HepG2 (cell line): Measurements from ENCODE around the gene TEX19. TPM values are rescaled to one million over a fixed set of nuclear protein-coding genes. Genes with fewer than 3 reads are reported as not detected.

Experiments used
- DPF2 ChIP-seq: sonication (generic); formaldehyde crosslinking; IDR thresholded peaks from 2 replicates; pipeline ENCODE4 v1.4.0; 2020; ENCODE audit warnings: mild to moderate bottlenecking, low read depth, missing genetic modification reagents, borderline replicate concordance
- KDM1A ChIP-seq: IDR thresholded peaks from 2 replicates; pipeline ENCODE4 v1.6.1; 2016; ENCODE audit warnings: missing compliant biosample characterization
- MTF2 ChIP-seq: sonication (generic); formaldehyde crosslinking; IDR thresholded peaks from 2 replicates; pipeline ENCODE4 v1.5.0; 2020; ENCODE audit warnings: missing genetic modification reagents, borderline replicate concordance
- SOX6 ChIP-seq, 2 experiments: fragments of 450-650 bp in 1 of 2; sonication (generic) in 1 of 2; formaldehyde crosslinking in 1 of 2; IDR thresholded peaks; 2 replicates each; pipeline versions ENCODE4 v1.4.0 to v1.6.1; 2017 to 2020; ENCODE audit warnings: antibody characterized with exemption in 1 of 2, mild to moderate bottlenecking in 1 of 2, missing genetic modification reagents in 1 of 2
- THYN1 ChIP-seq: sonication (generic); formaldehyde crosslinking; IDR thresholded peaks from 2 replicates; pipeline ENCODE4 v1.8.1; 2023; ENCODE audit warnings: low read depth, mild to moderate bottlenecking, moderate library complexity, missing genetic modification reagents, borderline replicate concordance
- ZFAT ChIP-seq: sonication (generic); formaldehyde crosslinking; conservative IDR thresholded peaks from 2 replicates; pipeline ENCODE4 v1.8.1; 2023; ENCODE audit warnings: missing genetic modification reagents, inconsistent platforms
- ZFP37 ChIP-seq: sonication (generic); formaldehyde crosslinking; IDR thresholded peaks from 2 replicates; pipeline ENCODE4 v1.4.0; 2020; ENCODE audit warnings: missing genetic modification reagents, borderline replicate concordance
- ZNF354B ChIP-seq: sonication (generic); formaldehyde crosslinking; IDR thresholded peaks from 2 replicates; pipeline ENCODE4 v1.8.0; 2022; ENCODE audit warnings: mild to moderate bottlenecking, missing genetic modification reagents
- ZNF430 ChIP-seq: sonication (generic); formaldehyde crosslinking; IDR thresholded peaks from 2 replicates; pipeline ENCODE4 v1.9.0; 2021; ENCODE audit warnings: mild to moderate bottlenecking, missing genetic modification reagents
- ZNF709 ChIP-seq: sonication (generic); formaldehyde crosslinking; IDR thresholded peaks from 2 replicates; pipeline ENCODE4 v1.5.0; 2020; ENCODE audit warnings: mild to moderate bottlenecking, missing genetic modification reagents
- ZSCAN21 ChIP-seq: sonication (generic); formaldehyde crosslinking; IDR thresholded peaks from 2 replicates; pipeline ENCODE4 v1.8.0; 2022; ENCODE audit warnings: mild to moderate bottlenecking, missing genetic modification reagents, moderate library complexity, borderline replicate concordance
- polyA plus RNA-seq, 8 experiments: library from polyadenylated mRNA; depleted of rRNA in 3 of 8; stranded (reverse) in 7 of 8; unstranded in 1 of 8; fragments of >200 nt; fragmentation: Illumina TruSeq in 4 of 8; extraction: Trizol in 4 of 8; gene quantifications; 2 replicates each; pipeline versions ENCODE4 v1.2.1 to v1.2.3, GENCODE V29; 2011 to 2016; ENCODE audit warnings: low read depth in 4 of 8, missing spikeins in 1 of 8, mixed read lengths in 1 of 8; ENCODE audit not compliant: insufficient read depth in 1 of 8
- total RNA-seq, 5 experiments: library from RNA; depleted of rRNA; stranded (reverse); fragments of >200 nt; fragmentation: Illumina TruSeq; extraction: Trizol; gene quantifications; 2 replicates each; pipeline ENCODE4 v1.2.3, GENCODE V29; 2016; ENCODE audit warnings: low read depth in 1 of 5
- TF ChIP-seq, protein P1 (sequence below): sonication (generic); formaldehyde crosslinking; IDR thresholded peaks from 2 replicates; pipeline ENCODE4 v1.9.0; 2021; ENCODE audit warnings: mild to moderate bottlenecking, missing genetic modification reagents
- TF ChIP-seq, protein P2 (sequence below): IDR thresholded peaks from 2 replicates; pipeline ENCODE4 v1.6.1; 2016; ENCODE audit warnings: mild to moderate bottlenecking
- TF ChIP-seq, protein P3 (sequence below): sonication (generic); formaldehyde crosslinking; IDR thresholded peaks from 2 replicates; pipeline ENCODE4 v1.9.0; 2022; ENCODE audit warnings: missing genetic modification reagents, mild to moderate bottlenecking, borderline replicate concordance
- TF ChIP-seq, protein P4 (sequence below), 2 experiments: sonication (generic) in 1 of 2; formaldehyde crosslinking in 1 of 2; IDR thresholded peaks; 2 replicates each; pipeline versions ENCODE4 v1.4.0 to v1.6.1; 2018 to 2020; ENCODE audit warnings: missing genetic modification reagents in 2 of 2, borderline replicate concordance in 1 of 2, low read depth in 1 of 2, mild to moderate bottlenecking in 1 of 2, missing biosample characterization in 1 of 2

TEX19 gene
- total and polyA plus RNA-seq, 2 of the 13 experiments (the other 11 are each of a cell fraction or from before 2014, with no cell fraction given), result 1.3 to 6.0 TPM

DNA sequence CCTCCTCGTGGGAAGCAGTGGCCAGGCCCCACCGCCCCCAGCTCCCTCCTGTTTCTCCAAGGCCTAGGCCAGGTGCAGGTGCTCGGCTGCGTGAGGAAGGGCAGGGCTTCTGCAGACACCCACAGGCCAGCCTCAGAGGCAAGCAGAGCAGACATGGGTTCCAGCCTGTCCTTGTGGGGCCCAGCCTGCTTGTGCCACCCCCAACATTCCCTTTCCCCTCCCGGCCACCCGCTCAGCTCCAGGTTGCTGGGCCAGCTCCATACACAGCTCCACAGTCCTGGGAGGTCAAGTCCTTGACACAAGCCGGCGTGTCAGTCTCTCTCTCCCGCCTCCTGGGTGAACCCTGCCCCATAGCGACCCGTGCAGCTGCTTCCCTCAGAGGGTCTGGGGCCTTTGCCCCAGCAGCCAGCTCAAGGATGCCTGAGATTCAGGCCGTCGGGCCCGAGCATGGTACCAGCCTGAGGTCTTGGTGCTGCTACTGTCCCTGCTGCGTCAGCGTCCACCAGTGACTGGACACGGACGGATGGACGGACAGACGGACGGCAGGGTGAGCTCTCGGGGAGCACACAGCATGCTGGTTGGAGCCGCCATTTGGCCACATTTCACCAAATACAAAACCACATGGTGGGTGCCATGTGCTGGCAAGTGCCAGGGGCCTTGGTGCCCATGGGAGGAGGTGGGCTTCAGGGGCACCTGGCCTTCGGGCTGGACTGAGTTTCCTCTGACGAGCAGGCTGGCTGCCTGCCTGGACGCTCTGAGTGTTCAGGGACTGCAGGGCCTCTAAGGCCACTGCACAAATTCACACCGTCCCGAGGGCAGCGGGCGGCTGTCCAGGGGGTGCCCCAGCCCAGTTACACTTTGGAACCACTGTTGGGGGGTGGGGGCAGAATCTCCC lies 33.5 kb upstream of the TEX19 start (continued):
- TF ChIP-seq SOX6 (IDR thresholded peaks at IDR 0.05) (no peak), SOX6 (CRISPR knock-in tag; IDR thresholded peaks at IDR 0.05) (peak; percentile 87), ZNF354B (CRISPR knock-in tag) (no peak), THYN1 (CRISPR knock-in tag) (no peak), DPF2 (CRISPR knock-in tag) (peak; percentile 67), KDM1A (CRISPR knock-in tag) (no peak), ZFAT (CRISPR knock-in tag) (no peak), ZNF430 (peak; percentile 81; the same call in 1 of the 2 replicates), ZSCAN21 (CRISPR knock-in tag) (peak; percentile 83), ZNF709 (CRISPR knock-in tag) (peak; percentile 39; the same call in 1 of the 2 replicates), MTF2 (CRISPR knock-in tag) (peak; percentile 87; the same call in 1 of the 2 replicates), ZFP37 (CRISPR knock-in tag) (0 out of 2 replicates have a peak, but pooled peaks have one; percentile 84)
- TF ChIP-seq, protein P1, sequence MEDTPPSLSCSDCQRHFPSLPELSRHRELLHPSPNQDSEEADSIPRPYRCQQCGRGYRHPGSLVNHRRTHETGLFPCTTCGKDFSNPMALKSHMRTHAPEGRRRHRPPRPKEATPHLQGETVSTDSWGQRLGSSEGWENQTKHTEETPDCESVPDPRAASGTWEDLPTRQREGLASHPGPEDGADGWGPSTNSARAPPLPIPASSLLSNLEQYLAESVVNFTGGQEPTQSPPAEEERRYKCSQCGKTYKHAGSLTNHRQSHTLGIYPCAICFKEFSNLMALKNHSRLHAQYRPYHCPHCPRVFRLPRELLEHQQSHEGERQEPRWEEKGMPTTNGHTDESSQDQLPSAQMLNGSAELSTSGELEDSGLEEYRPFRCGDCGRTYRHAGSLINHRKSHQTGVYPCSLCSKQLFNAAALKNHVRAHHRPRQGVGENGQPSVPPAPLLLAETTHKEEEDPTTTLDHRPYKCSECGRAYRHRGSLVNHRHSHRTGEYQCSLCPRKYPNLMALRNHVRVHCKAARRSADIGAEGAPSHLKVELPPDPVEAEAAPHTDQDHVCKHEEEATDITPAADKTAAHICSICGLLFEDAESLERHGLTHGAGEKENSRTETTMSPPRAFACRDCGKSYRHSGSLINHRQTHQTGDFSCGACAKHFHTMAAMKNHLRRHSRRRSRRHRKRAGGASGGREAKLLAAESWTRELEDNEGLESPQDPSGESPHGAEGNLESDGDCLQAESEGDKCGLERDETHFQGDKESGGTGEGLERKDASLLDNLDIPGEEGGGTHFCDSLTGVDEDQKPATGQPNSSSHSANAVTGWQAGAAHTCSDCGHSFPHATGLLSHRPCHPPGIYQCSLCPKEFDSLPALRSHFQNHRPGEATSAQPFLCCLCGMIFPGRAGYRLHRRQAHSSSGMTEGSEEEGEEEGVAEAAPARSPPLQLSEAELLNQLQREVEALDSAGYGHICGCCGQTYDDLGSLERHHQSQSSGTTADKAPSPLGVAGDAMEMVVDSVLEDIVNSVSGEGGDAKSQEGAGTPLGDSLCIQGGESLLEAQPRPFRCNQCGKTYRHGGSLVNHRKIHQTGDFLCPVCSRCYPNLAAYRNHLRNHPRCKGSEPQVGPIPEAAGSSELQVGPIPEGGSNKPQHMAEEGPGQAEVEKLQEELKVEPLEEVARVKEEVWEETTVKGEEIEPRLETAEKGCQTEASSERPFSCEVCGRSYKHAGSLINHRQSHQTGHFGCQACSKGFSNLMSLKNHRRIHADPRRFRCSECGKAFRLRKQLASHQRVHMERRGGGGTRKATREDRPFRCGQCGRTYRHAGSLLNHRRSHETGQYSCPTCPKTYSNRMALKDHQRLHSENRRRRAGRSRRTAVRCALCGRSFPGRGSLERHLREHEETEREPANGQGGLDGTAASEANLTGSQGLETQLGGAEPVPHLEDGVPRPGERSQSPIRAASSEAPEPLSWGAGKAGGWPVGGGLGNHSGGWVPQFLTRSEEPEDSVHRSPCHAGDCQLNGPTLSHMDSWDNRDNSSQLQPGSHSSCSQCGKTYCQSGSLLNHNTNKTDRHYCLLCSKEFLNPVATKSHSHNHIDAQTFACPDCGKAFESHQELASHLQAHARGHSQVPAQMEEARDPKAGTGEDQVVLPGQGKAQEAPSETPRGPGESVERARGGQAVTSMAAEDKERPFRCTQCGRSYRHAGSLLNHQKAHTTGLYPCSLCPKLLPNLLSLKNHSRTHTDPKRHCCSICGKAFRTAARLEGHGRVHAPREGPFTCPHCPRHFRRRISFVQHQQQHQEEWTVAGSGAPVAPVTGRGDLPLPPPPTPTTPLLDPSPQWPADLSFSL (CRISPR knock-in tag), result peak; percentile 62; the same call in 1 of the 2 replicates
- TF ChIP-seq, protein P2, sequence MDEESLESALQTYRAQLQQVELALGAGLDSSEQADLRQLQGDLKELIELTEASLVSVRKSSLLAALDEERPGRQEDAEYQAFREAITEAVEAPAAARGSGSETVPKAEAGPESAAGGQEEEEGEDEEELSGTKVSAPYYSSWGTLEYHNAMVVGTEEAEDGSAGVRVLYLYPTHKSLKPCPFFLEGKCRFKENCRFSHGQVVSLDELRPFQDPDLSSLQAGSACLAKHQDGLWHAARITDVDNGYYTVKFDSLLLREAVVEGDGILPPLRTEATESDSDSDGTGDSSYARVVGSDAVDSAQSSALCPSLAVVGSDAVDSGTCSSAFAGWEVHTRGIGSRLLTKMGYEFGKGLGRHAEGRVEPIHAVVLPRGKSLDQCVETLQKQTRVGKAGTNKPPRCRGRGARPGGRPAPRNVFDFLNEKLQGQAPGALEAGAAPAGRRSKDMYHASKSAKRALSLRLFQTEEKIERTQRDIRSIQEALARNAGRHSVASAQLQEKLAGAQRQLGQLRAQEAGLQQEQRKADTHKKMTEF (CRISPR knock-in tag), result peak; percentile 69
- TF ChIP-seq, protein P3, sequence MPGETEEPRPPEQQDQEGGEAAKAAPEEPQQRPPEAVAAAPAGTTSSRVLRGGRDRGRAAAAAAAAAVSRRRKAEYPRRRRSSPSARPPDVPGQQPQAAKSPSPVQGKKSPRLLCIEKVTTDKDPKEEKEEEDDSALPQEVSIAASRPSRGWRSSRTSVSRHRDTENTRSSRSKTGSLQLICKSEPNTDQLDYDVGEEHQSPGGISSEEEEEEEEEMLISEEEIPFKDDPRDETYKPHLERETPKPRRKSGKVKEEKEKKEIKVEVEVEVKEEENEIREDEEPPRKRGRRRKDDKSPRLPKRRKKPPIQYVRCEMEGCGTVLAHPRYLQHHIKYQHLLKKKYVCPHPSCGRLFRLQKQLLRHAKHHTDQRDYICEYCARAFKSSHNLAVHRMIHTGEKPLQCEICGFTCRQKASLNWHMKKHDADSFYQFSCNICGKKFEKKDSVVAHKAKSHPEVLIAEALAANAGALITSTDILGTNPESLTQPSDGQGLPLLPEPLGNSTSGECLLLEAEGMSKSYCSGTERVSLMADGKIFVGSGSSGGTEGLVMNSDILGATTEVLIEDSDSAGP, result peak; percentile 85; the same call in 1 of the 2 replicates
- TF ChIP-seq, protein P4, sequence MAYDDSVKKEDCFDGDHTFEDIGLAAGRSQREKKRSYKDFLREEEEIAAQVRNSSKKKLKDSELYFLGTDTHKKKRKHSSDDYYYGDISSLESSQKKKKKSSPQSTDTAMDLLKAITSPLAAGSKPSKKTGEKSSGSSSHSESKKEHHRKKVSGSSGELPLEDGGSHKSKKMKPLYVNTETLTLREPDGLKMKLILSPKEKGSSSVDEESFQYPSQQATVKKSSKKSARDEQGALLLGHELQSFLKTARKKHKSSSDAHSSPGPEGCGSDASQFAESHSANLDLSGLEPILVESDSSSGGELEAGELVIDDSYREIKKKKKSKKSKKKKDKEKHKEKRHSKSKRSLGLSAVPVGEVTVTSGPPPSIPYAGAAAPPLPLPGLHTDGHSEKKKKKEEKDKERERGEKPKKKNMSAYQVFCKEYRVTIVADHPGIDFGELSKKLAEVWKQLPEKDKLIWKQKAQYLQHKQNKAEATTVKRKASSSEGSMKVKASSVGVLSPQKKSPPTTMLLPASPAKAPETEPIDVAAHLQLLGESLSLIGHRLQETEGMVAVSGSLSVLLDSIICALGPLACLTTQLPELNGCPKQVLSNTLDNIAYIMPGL (CRISPR knock-in tag; IDR thresholded peaks at IDR 0.05; ENCODE audit: borderline replicate concordance in 1 of 2, low read depth in 1 of 2), result peak; percentile 70 to 71; a peak in 3 of 4 replicates
